Endothelial cell (in vitro differentiated cells): Measurements from ENCODE around the gene SNX14. TPM values are rescaled to one million over a fixed set of nuclear protein-coding genes. Genes with fewer than 3 reads are reported as not detected.

ENCODE experiments used
- DNase-seq: peaks from one replicate; pipeline ENCODE4 v3.0.0; 2021; ENCODE audit warnings: low spot score
- H3K27ac Mint-ChIP-seq: one replicate; pipeline ENCODE4 v1.8.0; 2021; ENCODE audit warnings: mixed read lengths, inconsistent platforms; ENCODE audit not compliant: unreplicated experiment
- H3K27me3 Mint-ChIP-seq: one replicate; pipeline ENCODE4 v1.8.0; 2021; ENCODE audit warnings: mild to moderate bottlenecking, moderate library complexity, mixed read lengths, inconsistent platforms; ENCODE audit not compliant: unreplicated experiment
- H3K36me3 Mint-ChIP-seq: one replicate; pipeline ENCODE4 v1.8.0; 2021; ENCODE audit warnings: mild to moderate bottlenecking, low read depth, mixed read lengths, inconsistent platforms; ENCODE audit not compliant: unreplicated experiment
- H3K4me1 Mint-ChIP-seq: one replicate; pipeline ENCODE4 v1.8.0; 2021; ENCODE audit warnings: mild to moderate bottlenecking, mixed read lengths, inconsistent platforms; ENCODE audit not compliant: unreplicated experiment
- H3K4me3 Mint-ChIP-seq: one replicate; pipeline ENCODE4 v1.8.0; 2021; ENCODE audit warnings: mild to moderate bottlenecking, mixed read lengths, inconsistent platforms; ENCODE audit not compliant: unreplicated experiment
- H3K9me3 Mint-ChIP-seq: one replicate; pipeline ENCODE4 v1.8.0; 2021; ENCODE audit warnings: mixed read lengths, inconsistent platforms; ENCODE audit not compliant: unreplicated experiment
- total RNA-seq: library from RNA; stranded (reverse); fragmentation: NEBNext Ultra II Directional; extraction: Animal tissue kit (Norgen Biotek cat#: 25700); gene quantifications from one replicate; pipeline ENCODE4 v1.2.1, GENCODE V29; 2021; ENCODE audit not compliant: unreplicated experiment
- TF ChIP-seq, protein P1 (sequence below): fragments of 200-600 bp; sonication (generic); IDR thresholded peaks from one replicate; pipeline ENCODE4 v1.5.0; 2021; ENCODE audit warnings: antibody characterized with exemption; ENCODE audit not compliant: unreplicated experiment

Gene SNX14
- total RNA-seq, 1 donor from 2014 or later = 121 TPM

DNA sequence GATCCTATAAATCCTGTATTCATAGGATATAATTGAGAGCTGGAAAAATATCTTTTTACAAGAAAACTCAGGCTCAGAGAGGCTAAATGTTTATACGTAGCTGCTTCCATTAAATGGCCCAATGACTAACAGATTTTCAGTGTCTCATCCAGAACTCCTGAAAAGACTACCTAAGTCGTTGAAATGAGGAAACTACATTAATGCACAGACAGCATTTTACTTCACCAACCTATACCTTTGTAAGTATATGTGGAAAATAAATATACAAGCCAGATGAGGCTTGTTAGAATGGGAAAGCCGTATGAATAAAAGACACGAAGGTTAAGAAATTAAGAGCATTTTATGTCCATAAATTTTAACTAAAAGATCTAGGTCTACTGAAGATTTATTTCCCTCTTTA lies 8.4 kb upstream of the SNX14 start:
- H3K36me3 Mint-ChIP-seq = peaks cover 4% of the 10 kb centered on the region
- no peak for DNase-seq

DNA sequence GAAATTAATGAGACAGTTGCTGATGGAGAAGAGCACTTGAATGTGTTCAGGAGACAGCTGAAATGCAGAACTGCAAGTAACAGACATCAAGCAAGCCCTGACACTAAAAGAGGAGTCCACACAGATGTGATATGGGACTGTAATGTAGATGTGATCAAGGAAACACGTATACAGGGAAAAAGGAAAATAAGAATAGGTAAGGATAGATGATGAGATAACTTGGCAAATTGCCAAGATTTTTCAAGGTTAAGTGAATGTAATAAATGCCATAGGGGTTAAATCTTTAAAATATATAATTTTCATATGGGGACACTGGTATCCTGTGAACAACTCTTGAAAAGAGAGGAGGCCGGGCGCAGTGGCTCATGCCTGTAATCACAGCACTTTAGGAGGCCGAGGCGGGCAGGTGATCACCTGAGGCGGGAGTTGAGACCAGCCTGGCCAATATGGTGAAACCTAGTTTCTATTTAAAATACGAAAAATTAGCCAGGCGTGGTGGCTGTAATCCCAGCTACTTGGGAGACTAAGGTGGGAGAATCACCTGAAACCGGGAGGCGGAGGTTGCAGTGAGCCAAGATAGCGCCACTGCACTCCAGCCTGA lies 7.2 kb upstream of the SNX14 start:
- TF ChIP-seq, protein P1, sequence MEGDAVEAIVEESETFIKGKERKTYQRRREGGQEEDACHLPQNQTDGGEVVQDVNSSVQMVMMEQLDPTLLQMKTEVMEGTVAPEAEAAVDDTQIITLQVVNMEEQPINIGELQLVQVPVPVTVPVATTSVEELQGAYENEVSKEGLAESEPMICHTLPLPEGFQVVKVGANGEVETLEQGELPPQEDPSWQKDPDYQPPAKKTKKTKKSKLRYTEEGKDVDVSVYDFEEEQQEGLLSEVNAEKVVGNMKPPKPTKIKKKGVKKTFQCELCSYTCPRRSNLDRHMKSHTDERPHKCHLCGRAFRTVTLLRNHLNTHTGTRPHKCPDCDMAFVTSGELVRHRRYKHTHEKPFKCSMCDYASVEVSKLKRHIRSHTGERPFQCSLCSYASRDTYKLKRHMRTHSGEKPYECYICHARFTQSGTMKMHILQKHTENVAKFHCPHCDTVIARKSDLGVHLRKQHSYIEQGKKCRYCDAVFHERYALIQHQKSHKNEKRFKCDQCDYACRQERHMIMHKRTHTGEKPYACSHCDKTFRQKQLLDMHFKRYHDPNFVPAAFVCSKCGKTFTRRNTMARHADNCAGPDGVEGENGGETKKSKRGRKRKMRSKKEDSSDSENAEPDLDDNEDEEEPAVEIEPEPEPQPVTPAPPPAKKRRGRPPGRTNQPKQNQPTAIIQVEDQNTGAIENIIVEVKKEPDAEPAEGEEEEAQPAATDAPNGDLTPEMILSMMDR = no peak
- H3K27ac Mint-ChIP-seq = peak overlapping the region; percentile 1
- no peaks in the 10 kb centered on the region for H3K4me1 Mint-ChIP-seq
- no peak overlapping the region for H3K4me3 Mint-ChIP-seq
- H3K9me3 Mint-ChIP-seq = no peaks in the 10 kb centered on the region
- peaks cover 4% of the 10 kb centered on the region for H3K36me3 Mint-ChIP-seq
- no peak for DNase-seq
- no peaks in the 10 kb centered on the region for H3K27me3 Mint-ChIP-seq

More for the DNA sequence above, 8.4 kb upstream of the SNX14 start:
- no peak overlapping the region for H3K4me3 Mint-ChIP-seq
- no peak overlapping the region for H3K27ac Mint-ChIP-seq
- H3K9me3 Mint-ChIP-seq = no peaks in the 10 kb centered on the region
- H3K27me3 Mint-ChIP-seq = no peaks in the 10 kb centered on the region
- TF ChIP-seq, protein P1 = no peak
- H3K4me1 Mint-ChIP-seq = no peaks in the 10 kb centered on the region

DNA sequence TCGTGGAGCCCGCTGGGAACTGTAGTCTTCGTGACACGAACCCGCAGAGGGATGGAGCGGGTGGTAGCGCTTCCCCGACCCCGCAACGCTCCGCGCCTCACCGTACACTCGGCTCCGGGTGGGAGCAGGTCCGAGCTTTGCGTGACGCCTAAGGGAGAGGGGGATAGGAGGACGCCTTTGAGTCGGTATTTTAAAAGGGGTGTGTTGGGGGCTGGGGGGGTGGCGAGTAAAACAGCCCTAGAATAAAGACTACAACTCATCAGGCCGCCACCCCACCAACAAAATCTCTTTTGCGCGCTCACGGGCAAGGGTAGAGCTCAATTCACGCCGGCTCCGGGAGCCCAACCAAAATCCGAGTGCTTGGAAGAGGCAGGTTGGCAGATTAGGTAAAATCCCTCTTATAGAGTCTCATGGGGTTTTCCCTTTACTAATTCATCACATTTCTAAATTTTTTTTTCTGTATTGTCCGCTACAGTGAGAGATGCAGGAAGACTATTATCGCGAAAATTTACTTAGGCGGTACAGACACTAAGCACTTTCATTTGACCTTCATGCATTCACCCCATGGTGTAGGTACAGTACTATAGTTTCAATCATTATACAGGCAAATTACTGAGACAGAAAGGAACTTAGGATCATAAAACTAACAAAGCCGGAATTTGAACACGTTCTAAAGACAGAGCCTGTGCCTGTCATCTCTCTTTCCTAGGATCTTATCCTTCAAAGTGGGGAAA lies 706 bp upstream of the SNX14 start:
- Mint-ChIP-seq H3K36me3 (peaks cover 3% of the 10 kb centered on the region), H3K9me3 (no peaks in the 10 kb centered on the region), H3K27ac (peak overlapping the region; percentile 96), H3K27me3 (peaks cover 8% of the 10 kb centered on the region), H3K4me1 (peaks cover 16% of the 10 kb centered on the region), H3K4me3 (peak overlapping the region; percentile 97)
- no peak for DNase-seq
- TF ChIP-seq, protein P1 = no peak

DNA sequence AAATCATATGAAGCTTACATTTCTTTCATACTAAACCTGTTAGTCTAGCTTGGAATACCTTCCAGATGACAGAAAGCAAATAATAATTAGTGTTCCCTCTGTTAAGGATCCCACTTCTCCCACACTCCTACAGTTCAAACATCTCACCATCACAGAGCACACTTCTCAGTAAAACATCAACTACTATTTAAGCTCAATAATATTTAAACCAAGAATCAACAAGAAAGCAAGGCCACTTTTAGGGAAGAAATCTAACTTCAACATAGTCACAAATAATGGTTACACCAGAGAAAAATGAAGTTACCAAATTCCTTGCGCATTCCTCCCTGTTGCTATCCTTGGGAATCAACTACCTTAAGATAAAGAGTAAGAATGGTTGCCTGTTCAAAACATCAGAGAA lies 1.6 kb downstream of the SNX14 start:
- H3K27ac Mint-ChIP-seq = peak overlapping the region; percentile 33

More for the DNA sequence above, 1.6 kb downstream of the SNX14 start:
- Mint-ChIP-seq H3K27me3 (peaks cover 8% of the 10 kb centered on the region), H3K9me3 (no peaks in the 10 kb centered on the region), H3K36me3 (peaks cover 3% of the 10 kb centered on the region), H3K4me3 (peak overlapping the region; percentile 97), H3K4me1 (peaks cover 16% of the 10 kb centered on the region)
- TF ChIP-seq, protein P1 = no peak
- no peak for DNase-seq
